B cell (primary cell): ENCODE data around the gene EEFSEC.

Source experiments
- CTCF ChIP-seq: fragments of 200-600 bp; IDR thresholded peaks from one replicate; pipeline ENCODE4 v1.8.0; 2022; ENCODE audit warnings: antibody characterized with exemption, mild to moderate bottlenecking
- EZH2 ChIP-seq: IDR thresholded peaks from 2 replicates; pipeline ENCODE4 v1.6.1; 2012; ENCODE audit warnings: borderline replicate concordance, low read depth, mild to moderate bottlenecking, moderate library complexity, low read length; ENCODE audit not compliant: insufficient read depth, poor library complexity, severe bottlenecking

DNA sequence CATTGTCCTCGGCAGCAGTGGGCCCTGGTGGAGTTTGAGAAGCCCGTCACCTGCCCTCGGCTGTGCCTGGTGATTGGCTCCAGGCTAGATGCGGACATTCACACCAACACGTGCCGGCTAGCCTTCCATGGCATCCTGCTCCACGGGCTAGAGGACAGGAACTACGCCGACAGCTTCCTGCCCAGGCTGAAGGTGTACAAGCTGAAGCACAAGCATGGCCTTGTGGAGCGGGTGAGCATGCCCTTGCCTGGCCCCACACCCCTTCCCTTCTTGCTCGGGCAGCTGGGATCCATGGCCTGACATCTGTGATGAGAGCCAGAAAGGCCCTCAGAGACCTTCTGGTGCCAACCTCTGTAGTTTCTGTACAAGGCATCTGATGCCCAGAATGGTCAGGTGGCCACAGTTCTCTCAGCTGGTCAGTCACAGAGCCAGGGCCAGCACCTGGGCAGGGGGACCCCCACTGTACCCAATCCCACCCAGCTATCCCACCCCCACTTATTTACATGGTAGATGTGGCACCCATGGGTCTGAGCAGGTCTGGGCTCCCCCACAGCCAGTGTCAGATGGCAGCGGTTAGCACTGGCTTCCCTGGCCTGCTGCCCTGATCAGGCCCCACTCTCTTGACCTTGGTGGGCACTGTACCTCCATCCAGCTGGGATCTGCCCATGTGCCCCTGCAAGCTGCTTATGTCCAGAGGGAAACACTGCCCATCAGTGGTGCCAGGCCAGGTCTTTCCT lies 188.5 kb downstream of the EEFSEC start:
- no peak for TF ChIP-seq CTCF
- no peak for TF ChIP-seq EZH2
